Astrocyte of the spinal cord (primary cell): ENCODE results near the gene SLC25A30.

Source experiments
- DNase-seq: peaks from one replicate; pipeline ENCODE4 v3.0.0; 2011; ENCODE audit warnings: low read depth, low spot score
- H3K4me3 ChIP-seq: 2 replicates; pipeline ENCODE4 v1.5.1; 2011; ENCODE audit warnings: low read depth, mild to moderate bottlenecking, low read length, moderate library complexity
- in situ Hi-C: cut with HindIII; loops from 2 replicates; pipeline ENCODE4 v1.10.0; 2017; ENCODE audit warnings: low sequenced_read_pairs
- TF ChIP-seq, protein P1 (sequence below): IDR thresholded peaks from 2 replicates; pipeline ENCODE4 v1.5.1; 2012; ENCODE audit warnings: low read depth, mild to moderate bottlenecking, low read length, inconsistent platforms

SLC25A30 gene

DNA sequence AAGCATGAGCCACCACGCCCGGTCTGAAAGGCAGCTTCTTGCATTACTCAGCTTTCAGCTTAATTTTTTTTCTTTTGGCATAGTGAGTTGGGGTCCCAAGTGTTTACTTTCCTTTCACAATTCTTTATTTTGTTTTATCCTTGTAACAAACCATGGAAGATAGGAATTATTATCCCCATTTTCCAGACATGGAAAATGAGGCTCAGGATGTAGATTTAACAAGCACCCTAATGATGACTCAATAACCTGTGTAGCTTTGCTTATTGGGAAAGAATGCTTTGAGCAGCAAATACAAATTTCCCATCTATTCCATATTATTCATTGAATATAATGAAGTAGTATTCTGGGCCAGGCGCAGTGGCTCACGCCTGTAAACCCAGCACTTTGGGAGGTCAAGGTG, 33.1 kb upstream of the SLC25A30 start:
- TF ChIP-seq, protein P1, sequence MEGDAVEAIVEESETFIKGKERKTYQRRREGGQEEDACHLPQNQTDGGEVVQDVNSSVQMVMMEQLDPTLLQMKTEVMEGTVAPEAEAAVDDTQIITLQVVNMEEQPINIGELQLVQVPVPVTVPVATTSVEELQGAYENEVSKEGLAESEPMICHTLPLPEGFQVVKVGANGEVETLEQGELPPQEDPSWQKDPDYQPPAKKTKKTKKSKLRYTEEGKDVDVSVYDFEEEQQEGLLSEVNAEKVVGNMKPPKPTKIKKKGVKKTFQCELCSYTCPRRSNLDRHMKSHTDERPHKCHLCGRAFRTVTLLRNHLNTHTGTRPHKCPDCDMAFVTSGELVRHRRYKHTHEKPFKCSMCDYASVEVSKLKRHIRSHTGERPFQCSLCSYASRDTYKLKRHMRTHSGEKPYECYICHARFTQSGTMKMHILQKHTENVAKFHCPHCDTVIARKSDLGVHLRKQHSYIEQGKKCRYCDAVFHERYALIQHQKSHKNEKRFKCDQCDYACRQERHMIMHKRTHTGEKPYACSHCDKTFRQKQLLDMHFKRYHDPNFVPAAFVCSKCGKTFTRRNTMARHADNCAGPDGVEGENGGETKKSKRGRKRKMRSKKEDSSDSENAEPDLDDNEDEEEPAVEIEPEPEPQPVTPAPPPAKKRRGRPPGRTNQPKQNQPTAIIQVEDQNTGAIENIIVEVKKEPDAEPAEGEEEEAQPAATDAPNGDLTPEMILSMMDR: no peak
- no peak overlapping the region for H3K4me3 ChIP-seq
- DNase-seq: no peak
- in situ Hi-C loops: no loop called here

DNA sequence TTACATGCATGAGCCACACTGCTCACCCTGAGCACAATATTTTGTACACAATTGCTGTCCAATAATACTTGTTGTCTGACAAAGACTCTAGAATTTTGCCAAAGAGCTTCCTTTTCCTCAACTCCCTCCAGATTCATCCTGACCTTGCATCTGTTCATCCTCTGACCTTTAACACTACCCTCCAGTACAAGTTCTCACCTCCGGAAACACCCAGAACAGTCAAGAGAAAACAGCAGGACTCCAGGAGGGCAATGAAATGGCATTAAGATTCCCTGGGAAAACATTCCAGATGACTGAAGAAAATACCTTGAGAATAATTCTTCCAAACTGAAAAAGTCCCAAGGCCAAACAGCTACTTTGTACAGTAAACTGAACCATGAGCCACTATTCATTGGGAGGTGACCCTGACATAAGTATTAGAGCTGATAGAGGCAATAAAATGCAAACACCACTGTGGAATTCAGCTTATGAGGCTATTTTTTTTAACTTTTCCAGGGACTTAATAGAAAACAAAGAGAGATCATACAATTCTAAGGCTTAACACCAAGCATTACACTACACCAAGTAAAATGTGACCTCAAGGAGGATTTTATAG, 30.9 kb upstream of the SLC25A30 start:
- in situ Hi-C loops: no loop called here
- no peak for DNase-seq
- TF ChIP-seq, protein P1: no peak

DNA sequence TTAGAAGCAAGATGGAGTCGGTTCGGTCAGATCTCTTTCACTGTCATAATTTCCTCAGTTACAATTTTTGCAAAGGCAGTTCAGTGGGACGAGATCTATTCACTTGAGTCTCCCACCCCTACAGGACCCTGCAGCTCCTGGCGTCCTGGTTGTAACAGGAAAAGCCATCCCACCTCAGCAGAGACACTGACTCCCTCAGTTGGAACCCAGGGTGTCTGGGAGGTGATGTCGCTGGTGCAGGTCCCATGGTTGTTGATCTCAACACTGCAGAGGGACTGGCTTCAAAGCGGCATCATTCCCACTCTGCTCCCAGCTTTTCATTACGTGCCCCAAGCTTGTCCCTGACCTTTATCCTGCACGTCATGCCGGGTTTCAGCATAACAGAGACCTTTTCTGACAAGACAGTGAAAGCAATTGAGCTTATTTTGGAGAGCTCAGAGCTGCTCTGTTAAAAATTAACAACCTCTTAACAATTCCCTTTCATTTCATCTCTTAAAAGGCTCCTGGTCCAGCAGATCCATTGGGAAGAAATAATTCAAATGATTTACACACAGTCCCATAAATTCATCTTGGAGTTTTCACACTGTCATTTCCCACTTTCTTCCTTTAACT, 29.0 kb upstream of the SLC25A30 start:
- DNase-seq: no peak
- TF ChIP-seq, protein P1: no peak
- in situ Hi-C loops: no loop called here
- H3K4me3 ChIP-seq: no peak overlapping the region

More for the DNA sequence above, 30.9 kb upstream of the SLC25A30 start:
- no peak overlapping the region for H3K4me3 ChIP-seq

DNA sequence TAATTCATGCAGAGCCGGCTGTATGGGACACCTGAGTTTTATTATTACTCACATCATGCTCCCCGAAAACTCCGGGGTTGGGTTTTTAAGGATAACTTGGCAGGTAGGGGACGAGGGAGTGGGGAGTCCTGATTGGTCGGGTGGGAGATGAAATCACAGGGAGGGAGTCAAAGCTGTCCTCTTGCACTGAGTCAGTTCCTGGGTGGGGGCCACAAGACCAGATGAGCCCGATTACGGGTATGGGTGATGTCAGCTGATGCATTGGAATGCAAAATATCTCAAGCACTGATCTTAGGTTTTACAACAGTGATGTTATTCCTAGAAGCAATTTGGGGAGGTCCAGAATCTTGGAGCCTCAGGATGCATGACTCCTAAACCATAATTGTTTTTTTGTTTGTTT, 28.0 kb upstream of the SLC25A30 start:
- TF ChIP-seq, protein P1: no peak
- DNase-seq: peak; percentile 33
- no peak overlapping the region for H3K4me3 ChIP-seq
- in situ Hi-C loops: no loop called here

DNA sequence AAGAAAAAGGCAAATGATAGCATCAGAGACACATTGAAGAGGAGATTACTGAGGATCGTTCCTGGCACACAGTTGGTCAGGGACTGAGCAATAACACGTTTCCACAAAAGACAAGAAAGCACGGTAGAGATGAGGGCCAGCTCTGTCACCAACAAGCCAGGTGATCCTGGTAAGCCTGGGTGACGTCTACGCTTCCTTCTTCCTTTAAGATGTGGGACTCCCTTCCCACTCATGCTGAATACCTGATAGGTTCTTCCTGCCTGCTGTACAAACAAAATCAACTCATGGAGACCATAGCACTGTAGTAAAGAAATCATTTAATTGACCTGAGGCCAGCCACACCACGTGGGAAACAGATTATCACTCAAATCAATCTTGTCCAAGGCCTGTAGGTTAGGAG, 26.9 kb upstream of the SLC25A30 start:
- DNase-seq: no peak
- in situ Hi-C loops: no loop called here
- no peak overlapping the region for H3K4me3 ChIP-seq
- TF ChIP-seq, protein P1: no peak

DNA sequence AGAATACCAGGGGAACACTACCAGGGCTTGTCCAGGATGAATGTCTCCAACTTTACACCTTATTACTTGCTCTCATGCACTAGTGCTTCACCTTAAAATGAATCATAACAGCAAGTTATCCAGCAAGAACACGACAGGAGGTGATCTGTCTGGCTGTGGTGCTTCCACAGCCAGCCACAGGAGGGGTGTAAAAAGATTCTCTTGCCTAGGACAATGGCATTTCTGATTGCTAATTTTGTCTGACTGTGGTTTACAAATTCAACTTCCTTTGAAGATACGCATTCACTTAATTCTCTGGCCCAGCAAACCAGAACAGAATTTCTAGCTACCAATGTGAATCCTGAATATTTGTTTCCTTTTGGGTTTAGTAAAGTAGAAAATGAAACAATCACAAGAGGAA, 23.5 kb upstream of the SLC25A30 start:
- no peak overlapping the region for H3K4me3 ChIP-seq
- in situ Hi-C loops: no loop called here
- TF ChIP-seq, protein P1: peak; percentile 35
- peak; percentile 48 for DNase-seq
